ENCODE measurements around the gene DCST1.

GRCh38 chr1:155092131-155092530 is 58.5 kb downstream of the DCST1 start:
- TF ChIP-seq POLR2A (IDR thresholded peaks at IDR 0.05; ENCODE audit: insufficient read depth in 1 of 2, low read depth in 2 of 2, low read length in 2 of 2): no peak
- no peak for TF ChIP-seq EZH2 (conservative IDR thresholded peaks at IDR 0.05; ENCODE audit: low read depth, low read length)
- TF ChIP-seq, protein P1, sequence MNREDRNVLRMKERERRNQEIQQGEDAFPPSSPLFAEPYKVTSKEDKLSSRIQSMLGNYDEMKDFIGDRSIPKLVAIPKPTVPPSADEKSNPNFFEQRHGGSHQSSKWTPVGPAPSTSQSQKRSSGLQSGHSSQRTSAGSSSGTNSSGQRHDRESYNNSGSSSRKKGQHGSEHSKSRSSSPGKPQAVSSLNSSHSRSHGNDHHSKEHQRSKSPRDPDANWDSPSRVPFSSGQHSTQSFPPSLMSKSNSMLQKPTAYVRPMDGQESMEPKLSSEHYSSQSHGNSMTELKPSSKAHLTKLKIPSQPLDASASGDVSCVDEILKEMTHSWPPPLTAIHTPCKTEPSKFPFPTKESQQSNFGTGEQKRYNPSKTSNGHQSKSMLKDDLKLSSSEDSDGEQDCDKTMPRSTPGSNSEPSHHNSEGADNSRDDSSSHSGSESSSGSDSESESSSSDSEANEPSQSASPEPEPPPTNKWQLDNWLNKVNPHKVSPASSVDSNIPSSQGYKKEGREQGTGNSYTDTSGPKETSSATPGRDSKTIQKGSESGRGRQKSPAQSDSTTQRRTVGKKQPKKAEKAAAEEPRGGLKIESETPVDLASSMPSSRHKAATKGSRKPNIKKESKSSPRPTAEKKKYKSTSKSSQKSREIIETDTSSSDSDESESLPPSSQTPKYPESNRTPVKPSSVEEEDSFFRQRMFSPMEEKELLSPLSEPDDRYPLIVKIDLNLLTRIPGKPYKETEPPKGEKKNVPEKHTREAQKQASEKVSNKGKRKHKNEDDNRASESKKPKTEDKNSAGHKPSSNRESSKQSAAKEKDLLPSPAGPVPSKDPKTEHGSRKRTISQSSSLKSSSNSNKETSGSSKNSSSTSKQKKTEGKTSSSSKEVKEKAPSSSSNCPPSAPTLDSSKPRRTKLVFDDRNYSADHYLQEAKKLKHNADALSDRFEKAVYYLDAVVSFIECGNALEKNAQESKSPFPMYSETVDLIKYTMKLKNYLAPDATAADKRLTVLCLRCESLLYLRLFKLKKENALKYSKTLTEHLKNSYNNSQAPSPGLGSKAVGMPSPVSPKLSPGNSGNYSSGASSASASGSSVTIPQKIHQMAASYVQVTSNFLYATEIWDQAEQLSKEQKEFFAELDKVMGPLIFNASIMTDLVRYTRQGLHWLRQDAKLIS (CRISPR knock-in tag; IDR thresholded peaks at IDR 0.05): no peak
- TF ChIP-seq FOXA1 (IDR thresholded peaks at IDR 0.05): no peak
- no peak for TF ChIP-seq FOXA1 (CRISPR knock-in tag; IDR thresholded peaks at IDR 0.05)
- TF ChIP-seq KAT2B (IDR thresholded peaks at IDR 0.05; ENCODE audit: borderline replicate concordance, low read depth, low read length): no peak
- TF ChIP-seq ZNF468 (CRISPR knock-in tag; IDR thresholded peaks at IDR 0.05): no peak
- TF ChIP-seq BATF2 (CRISPR knock-in tag; IDR thresholded peaks at IDR 0.05): no peak
- TF ChIP-seq EP300 (IDR thresholded peaks at IDR 0.05; ENCODE audit: low read depth in 2 of 2, low read length in 2 of 2): no peak
- TF ChIP-seq EP300 (CRISPR knock-in tag; IDR thresholded peaks at IDR 0.05; ENCODE audit: borderline replicate concordance): no peak
- TF ChIP-seq, protein P2, sequence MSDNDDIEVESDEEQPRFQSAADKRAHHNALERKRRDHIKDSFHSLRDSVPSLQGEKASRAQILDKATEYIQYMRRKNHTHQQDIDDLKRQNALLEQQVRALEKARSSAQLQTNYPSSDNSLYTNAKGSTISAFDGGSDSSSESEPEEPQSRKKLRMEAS (IDR thresholded peaks at IDR 0.05): no peak
